HCT116 (cell line): Measurements from ENCODE around the gene TMEM145. TPM values are rescaled to one million over a fixed set of nuclear protein-coding genes. Genes with fewer than 3 reads are reported as not detected.
A peak's percentile ranks its signal among the peaks of the same experiment; 100 is the strongest.

Experiments
- ATAC-seq: fragments of 200-7000 bp; cut with Tn5 transposase; 2 replicates; pipeline ENCODE4 v1.9.1; 2020; ENCODE audit warnings: mild to moderate bottlenecking, moderate library complexity
- BruUV-seq: library from RNA; stranded (reverse); fragments of 400-500 nt; replicated peaks from 2 replicates; lab custom pipeline; 2021; lab: Mats Ljungman, UMichigan
- CTCF ChIA-PET: fragments of 300-600 bp; sonication (Branson Sonifier 250); formaldehyde crosslinking; loops from one replicate; lab custom pipeline; 2021; ENCODE audit warnings: antibody characterized with exemption; lab: Charles Lee
- POLR2A ChIA-PET: fragments of 300-600, 350-600 bp; sonication (Branson Sonifier 250); formaldehyde crosslinking; loops from one replicate; lab custom pipeline; 2021; ENCODE audit warnings: antibody characterized with exemption; lab: Charles Lee
- RAD21 ChIA-PET, 2 experiments: fragments of 300-600 bp; sonication (Branson Sonifier 250); formaldehyde crosslinking; loops; one replicate each; lab custom pipeline; 2023; ENCODE audit warnings: low total read pairs in 2 of 2; ENCODE audit not compliant: uncharacterized antibody in 2 of 2, unreplicated experiment in 2 of 2, low non-redundant PET in 1 of 2; lab: Charles Lee
- DNase-seq: peaks from one replicate; pipeline ENCODE4 v3.0.0-alpha.2; 2010; ENCODE audit warnings: low read depth, low spot score
- H2AFZ ChIP-seq: fragments of 200-600 bp; shearing (Covaris generic), sonication (generic); 2 replicates; pipeline ENCODE4 v1.6.1; 2017; ENCODE audit warnings: low read depth, mixed run types, mixed read lengths, antibody characterized with exemption, low read length; ENCODE audit not compliant: poor library complexity, severe bottlenecking
- H3K27ac ChIP-seq: 2 replicates; pipeline ENCODE4 v1.5.1; 2012; ENCODE audit warnings: low read depth, low read length
- H3K27me3 ChIP-seq: fragments of 200-600 bp; sonication (generic); 2 replicates; pipeline ENCODE4 v1.6.1; 2016; ENCODE audit warnings: mixed run types, low read length, mixed read lengths; ENCODE audit not compliant: insufficient read depth
- H3K36me3 ChIP-seq, 2 experiments: fragments of 200-500 bp in 1 of 2; fragments of 200-600 bp in 1 of 2; sonication (Bioruptor generic) in 1 of 2; sonication (generic) in 1 of 2; 2 replicates each; pipeline versions ENCODE4 v1.5.1 to v1.6.1; 2014 to 2016; ENCODE audit warnings: low read length in 2 of 2, inconsistent platforms in 1 of 2, mixed read lengths in 1 of 2, mixed run types in 1 of 2; ENCODE audit not compliant: insufficient read depth in 2 of 2, control insufficient read depth in 1 of 2
- H3K4me1 ChIP-seq, 2 experiments: fragments of 200-600 bp in 1 of 2; sonication (generic) in 1 of 2; 2 replicates each; pipeline versions ENCODE4 v1.5.1 to v1.6.1; 2012 to 2017; ENCODE audit warnings: low read length in 2 of 2, inconsistent platforms in 1 of 2, mild to moderate bottlenecking in 1 of 2, mixed read lengths in 1 of 2, mixed run types in 1 of 2, moderate library complexity in 1 of 2; ENCODE audit not compliant: insufficient read depth in 2 of 2, control insufficient read depth in 1 of 2
- H3K4me2 ChIP-seq: fragments of 200-600 bp; sonication (generic); 2 replicates; pipeline ENCODE4 v1.6.1; 2017; ENCODE audit warnings: mixed run types, low read length, mixed read lengths
- H3K4me3 ChIP-seq, 2 experiments: fragments of 200-600 bp in 1 of 2; sonication (generic) in 1 of 2; replicated peaks in 1 of 2; 2 replicates each; pipeline ENCODE4 v1.5.1; 2011 to 2016; ENCODE audit warnings: low read length in 2 of 2, control low read depth in 1 of 2, low read depth in 1 of 2, mild to moderate bottlenecking in 1 of 2, mixed read lengths in 1 of 2, mixed run types in 1 of 2
- H3K79me2 ChIP-seq: fragments of 200-600 bp; sonication (generic); 2 replicates; pipeline ENCODE4 v1.6.1; 2017; ENCODE audit warnings: mild to moderate bottlenecking, mixed run types, low read length, moderate library complexity, mixed read lengths; ENCODE audit not compliant: insufficient read depth
- H3K9ac ChIP-seq: fragments of 200-600 bp; sonication (generic); 2 replicates; pipeline ENCODE4 v1.6.1; 2016; ENCODE audit warnings: low read length, mixed read lengths
- H3K9me2 ChIP-seq: fragments of 200-600 bp; sonication (generic), shearing (Covaris generic); 2 replicates; pipeline ENCODE4 v1.6.1; 2017; ENCODE audit warnings: mixed run types, mild to moderate bottlenecking, moderate library complexity; ENCODE audit not compliant: insufficient read depth
- H3K9me3 ChIP-seq, 2 experiments: fragments of 200-500 bp in 1 of 2; fragments of 200-600 bp in 1 of 2; sonication (Bioruptor generic) in 1 of 2; sonication (generic) in 1 of 2; 2 replicates each; pipeline ENCODE4 v1.6.1; 2014 to 2017; ENCODE audit warnings: low read length in 2 of 2, mixed read lengths in 2 of 2, inconsistent platforms in 1 of 2, low read depth in 1 of 2, mild to moderate bottlenecking in 1 of 2, mixed run types in 1 of 2, moderate library complexity in 1 of 2; ENCODE audit not compliant: control insufficient read depth in 1 of 2, insufficient read depth in 1 of 2
- H4K20me1 ChIP-seq: fragments of 200-600 bp; sonication (generic), shearing (Covaris generic); 2 replicates; pipeline ENCODE4 v1.6.1; 2017; ENCODE audit warnings: mixed run types, mild to moderate bottlenecking, moderate library complexity; ENCODE audit not compliant: insufficient read depth
- CBX3 ChIP-seq: IDR thresholded peaks from 2 replicates; pipeline ENCODE4 v1.6.1; 2012; ENCODE audit warnings: low read depth
- CEBPB ChIP-seq: IDR thresholded peaks from 2 replicates; pipeline ENCODE4 v1.6.1; 2012; ENCODE audit warnings: low read depth
- EGR1 ChIP-seq: IDR thresholded peaks from 2 replicates; pipeline ENCODE4 v1.6.1; 2012; ENCODE audit warnings: low read depth
- ELF1 ChIP-seq: IDR thresholded peaks from 2 replicates; pipeline ENCODE4 v1.6.1; 2012; ENCODE audit warnings: low read depth, borderline replicate concordance
- EZH2 ChIP-seq: fragments of 200-600 bp; sonication (generic); IDR thresholded peaks from 2 replicates; pipeline ENCODE4 v1.6.1; 2017; ENCODE audit warnings: antibody characterized with exemption, mixed run types
- EZH2phosphoT487 ChIP-seq: fragments of 200-600 bp; IDR thresholded peaks from 2 replicates; pipeline ENCODE4 v1.6.1; 2018; ENCODE audit warnings: antibody characterized with exemption, borderline replicate concordance
- FOSL1 ChIP-seq: IDR thresholded peaks from 2 replicates; pipeline ENCODE4 v1.6.1; 2012; ENCODE audit warnings: low read depth
- JUND ChIP-seq: IDR thresholded peaks from 2 replicates; pipeline ENCODE4 v1.6.1; 2012
- POLR2A ChIP-seq: IDR thresholded peaks from 2 replicates; pipeline ENCODE4 v1.7.0; 2011; ENCODE audit warnings: borderline replicate concordance; ENCODE audit not compliant: insufficient read depth, insufficient read length; ENCODE audit errors: extremely low read depth
- POLR2AphosphoS5 ChIP-seq: IDR thresholded peaks from 2 replicates; pipeline ENCODE4 v1.6.1; 2011; ENCODE audit warnings: mild to moderate bottlenecking, low read depth, low read length, moderate library complexity
- RAD21 ChIP-seq: IDR thresholded peaks from 2 replicates; pipeline ENCODE4 v1.6.1; 2012; ENCODE audit warnings: low read depth, mild to moderate bottlenecking
- SIN3A ChIP-seq: IDR thresholded peaks from 2 replicates; pipeline ENCODE4 v1.6.1; 2012; ENCODE audit warnings: low read depth
- SP1 ChIP-seq: IDR thresholded peaks from 2 replicates; pipeline ENCODE4 v1.6.1; 2012; ENCODE audit warnings: low read depth
- SRF ChIP-seq: IDR thresholded peaks from 2 replicates; pipeline ENCODE4 v1.6.1; 2012; ENCODE audit warnings: low read depth
- TCF7L2 ChIP-seq: IDR thresholded peaks from 2 replicates; pipeline ENCODE4 v1.7.0; 2011; ENCODE audit warnings: borderline replicate concordance, inconsistent platforms; ENCODE audit not compliant: insufficient read depth, insufficient read length; ENCODE audit errors: extremely low read depth
- YY1 ChIP-seq: IDR thresholded peaks from 2 replicates; pipeline ENCODE4 v1.6.1; 2011; ENCODE audit warnings: low read length, low read depth, moderate library complexity, mild to moderate bottlenecking; ENCODE audit not compliant: insufficient replicate concordance; ENCODE audit errors: extremely low read depth
- ZNF274 ChIP-seq: fragments of 200-500 bp; sonication (Bioruptor generic); IDR thresholded peaks from 2 replicates; pipeline ENCODE4 v1.6.1; 2014; ENCODE audit warnings: mild to moderate bottlenecking, low read depth, low read length, inconsistent platforms
- intact Hi-C: fragments of 100-400 bp; cut with micrococcal nuclease; formaldehyde crosslinking; loops from 2 replicates; pipeline ENCODE4 v1.10.0; 2022
- total RNA-seq: library from RNA; stranded (reverse); gene quantifications from one replicate; pipeline ENCODE4 v1.2.1, GENCODE V29; 2021; ENCODE audit not compliant: unreplicated experiment
- TF ChIP-seq, protein P1 (sequence below), 3 experiments: fragments of 200-600 bp in 1 of 3; sonication (generic) in 1 of 3; IDR thresholded peaks in 2 of 3; conservative IDR thresholded peaks in 1 of 3; 2 replicates each; pipeline ENCODE4 v1.5.1; 2012 to 2017; ENCODE audit warnings: low read depth in 2 of 3, low read length in 2 of 3, antibody characterized with exemption in 1 of 3, borderline replicate concordance in 1 of 3, control low read depth in 1 of 3, mild to moderate bottlenecking in 1 of 3, mixed read lengths in 1 of 3, mixed run types in 1 of 3, moderate library complexity in 1 of 3; ENCODE audit not compliant: insufficient read depth in 1 of 3
- TF ChIP-seq, protein P2 (sequence below): IDR thresholded peaks from 2 replicates; pipeline ENCODE4 v1.6.1; 2012
- TF ChIP-seq, protein P3 (sequence below): IDR thresholded peaks from 2 replicates; pipeline ENCODE4 v1.6.1; 2012; ENCODE audit warnings: low read depth

The TMEM145 gene
- total RNA-seq, 1 experiment from 2014 or later: 7.2 TPM

DNA sequence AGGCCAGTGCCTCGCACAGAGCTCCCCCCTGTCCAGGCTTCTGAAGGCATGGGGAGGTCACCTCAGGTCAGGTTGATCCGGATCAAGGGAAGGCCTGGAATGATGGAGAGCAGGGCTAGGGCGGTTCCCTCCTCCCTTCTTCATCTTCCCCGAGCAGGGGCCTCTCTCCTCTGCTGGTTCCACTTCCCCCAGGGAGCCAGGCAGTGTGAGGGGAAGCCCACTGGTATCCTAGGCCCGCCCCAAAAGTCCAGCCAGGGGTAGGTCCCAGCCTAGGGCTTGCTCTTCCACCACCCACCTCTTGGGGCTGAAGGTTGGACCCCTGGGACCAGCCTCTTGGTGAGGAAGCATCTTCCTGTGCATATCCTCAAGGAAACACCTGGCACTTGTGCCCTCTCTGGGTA lies 27.6 kb upstream of the TMEM145 start:
- RAD21 ChIA-PET: no interaction called here
- no TSS peak for BruUV-seq
- Histone ChIP-seq H3K79me2 (peaks cover 18% of the 10 kb centered on the region; the same call in 1 of the 2 replicates), H3K27me3 (no peaks in the 10 kb centered on the region), H3K9ac (peak overlapping the region; percentile 66; the same call in 1 of the 2 replicates), H4K20me1 (no peaks in the 10 kb centered on the region), H3K36me3 (peaks cover 9 to 20% of the 10 kb centered on the region in 2 experiments), H3K27ac (no peak overlapping the region; the same call in 1 of the 2 replicates), H3K9me3 (no peaks in the 10 kb centered on the region), H3K4me1 (peaks cover 29 to 53% of the 10 kb centered on the region in 2 experiments), H2AFZ (no peak overlapping the region), H3K4me2 (peak overlapping the region; percentile 94), H3K4me3 (peak overlapping the region in 1 of 2 experiments; percentile 68; a peak in 2 of 4 replicates), H3K9me2 (no peaks in the 10 kb centered on the region)
- TF ChIP-seq POLR2AphosphoS5 (no peak), TCF7L2 (no peak), EZH2phosphoT487 (no peak), EZH2 (no peak), RAD21 (no peak), YY1 (no peak), SP1 (no peak), CEBPB (no peak), FOSL1 (no peak), ZNF274 (no peak), ELF1 (no peak), JUND (no peak), CBX3 (no peak), POLR2A (no peak), SIN3A (no peak), SRF (no peak), EGR1 (no peak)
- TF ChIP-seq, protein P1, sequence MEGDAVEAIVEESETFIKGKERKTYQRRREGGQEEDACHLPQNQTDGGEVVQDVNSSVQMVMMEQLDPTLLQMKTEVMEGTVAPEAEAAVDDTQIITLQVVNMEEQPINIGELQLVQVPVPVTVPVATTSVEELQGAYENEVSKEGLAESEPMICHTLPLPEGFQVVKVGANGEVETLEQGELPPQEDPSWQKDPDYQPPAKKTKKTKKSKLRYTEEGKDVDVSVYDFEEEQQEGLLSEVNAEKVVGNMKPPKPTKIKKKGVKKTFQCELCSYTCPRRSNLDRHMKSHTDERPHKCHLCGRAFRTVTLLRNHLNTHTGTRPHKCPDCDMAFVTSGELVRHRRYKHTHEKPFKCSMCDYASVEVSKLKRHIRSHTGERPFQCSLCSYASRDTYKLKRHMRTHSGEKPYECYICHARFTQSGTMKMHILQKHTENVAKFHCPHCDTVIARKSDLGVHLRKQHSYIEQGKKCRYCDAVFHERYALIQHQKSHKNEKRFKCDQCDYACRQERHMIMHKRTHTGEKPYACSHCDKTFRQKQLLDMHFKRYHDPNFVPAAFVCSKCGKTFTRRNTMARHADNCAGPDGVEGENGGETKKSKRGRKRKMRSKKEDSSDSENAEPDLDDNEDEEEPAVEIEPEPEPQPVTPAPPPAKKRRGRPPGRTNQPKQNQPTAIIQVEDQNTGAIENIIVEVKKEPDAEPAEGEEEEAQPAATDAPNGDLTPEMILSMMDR (IDR thresholded peaks at IDR 0.05 in 2 of 3, conservative IDR thresholded peaks at IDR 0.05 in 1 of 3; ENCODE audit: borderline replicate concordance in 1 of 3, insufficient read depth in 1 of 3, low read depth in 2 of 3, low read length in 2 of 3): no peak
- TF ChIP-seq, protein P2, sequence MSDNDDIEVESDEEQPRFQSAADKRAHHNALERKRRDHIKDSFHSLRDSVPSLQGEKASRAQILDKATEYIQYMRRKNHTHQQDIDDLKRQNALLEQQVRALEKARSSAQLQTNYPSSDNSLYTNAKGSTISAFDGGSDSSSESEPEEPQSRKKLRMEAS: no peak
- TF ChIP-seq, protein P3, sequence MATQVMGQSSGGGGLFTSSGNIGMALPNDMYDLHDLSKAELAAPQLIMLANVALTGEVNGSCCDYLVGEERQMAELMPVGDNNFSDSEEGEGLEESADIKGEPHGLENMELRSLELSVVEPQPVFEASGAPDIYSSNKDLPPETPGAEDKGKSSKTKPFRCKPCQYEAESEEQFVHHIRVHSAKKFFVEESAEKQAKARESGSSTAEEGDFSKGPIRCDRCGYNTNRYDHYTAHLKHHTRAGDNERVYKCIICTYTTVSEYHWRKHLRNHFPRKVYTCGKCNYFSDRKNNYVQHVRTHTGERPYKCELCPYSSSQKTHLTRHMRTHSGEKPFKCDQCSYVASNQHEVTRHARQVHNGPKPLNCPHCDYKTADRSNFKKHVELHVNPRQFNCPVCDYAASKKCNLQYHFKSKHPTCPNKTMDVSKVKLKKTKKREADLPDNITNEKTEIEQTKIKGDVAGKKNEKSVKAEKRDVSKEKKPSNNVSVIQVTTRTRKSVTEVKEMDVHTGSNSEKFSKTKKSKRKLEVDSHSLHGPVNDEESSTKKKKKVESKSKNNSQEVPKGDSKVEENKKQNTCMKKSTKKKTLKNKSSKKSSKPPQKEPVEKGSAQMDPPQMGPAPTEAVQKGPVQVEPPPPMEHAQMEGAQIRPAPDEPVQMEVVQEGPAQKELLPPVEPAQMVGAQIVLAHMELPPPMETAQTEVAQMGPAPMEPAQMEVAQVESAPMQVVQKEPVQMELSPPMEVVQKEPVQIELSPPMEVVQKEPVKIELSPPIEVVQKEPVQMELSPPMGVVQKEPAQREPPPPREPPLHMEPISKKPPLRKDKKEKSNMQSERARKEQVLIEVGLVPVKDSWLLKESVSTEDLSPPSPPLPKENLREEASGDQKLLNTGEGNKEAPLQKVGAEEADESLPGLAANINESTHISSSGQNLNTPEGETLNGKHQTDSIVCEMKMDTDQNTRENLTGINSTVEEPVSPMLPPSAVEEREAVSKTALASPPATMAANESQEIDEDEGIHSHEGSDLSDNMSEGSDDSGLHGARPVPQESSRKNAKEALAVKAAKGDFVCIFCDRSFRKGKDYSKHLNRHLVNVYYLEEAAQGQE: no peak
- CTCF ChIA-PET: no interaction called here
- ATAC-seq (no peak), DNase-seq (no peak)
- POLR2A ChIA-PET: no interaction called here
- intact Hi-C loops: no loop called here
